Vagina (tissue), 2 donors: ENCODE data around the gene AUH.

ENCODE experiments used
- CTCF ChIP-seq, 3 experiments: fragments of 450-650 bp in 2 of 3; fragments of 200-600 bp in 1 of 3; sonication (generic) in 1 of 3; IDR thresholded peaks; one replicate each; pipeline ENCODE4 v1.5.1; 2017 to 2019; ENCODE audit warnings: antibody characterized with exemption in 3 of 3, mild to moderate bottlenecking in 2 of 3, moderate library complexity in 2 of 3
- POLR2A ChIP-seq, 2 donors: fragments of 450-650 bp; IDR thresholded peaks; one replicate each; pipeline ENCODE4 v1.6.1; 2017; ENCODE audit warnings: antibody characterized with exemption in 2 of 2, mild to moderate bottlenecking in 2 of 2, moderate library complexity in 2 of 2

- TF ChIP-seq POLR2A (IDR thresholded peaks at IDR 0.05) = no peak
- no peak for TF ChIP-seq CTCF (IDR thresholded peaks at IDR 0.05)
Observed at GRCh38 chr9:91231619-91232018, 130.1 kb downstream of the AUH start.
